GM18870 (cell line): ENCODE measurements around the gene SHB.

ENCODE experiments used
- ATAC-seq: cut with Tn5 transposase; IDR thresholded peaks from one replicate; pipeline ENCODE4 v1.9.1; 2021; ENCODE audit warnings: moderate library complexity; ENCODE audit not compliant: unreplicated experiment

SHB gene

GRCh38 chr9:37923118-37923795 lies 145.8 kb downstream of the SHB start:
- ATAC-seq: no peak

GRCh38 chr9:37922363-37923117 lies 146.5 kb downstream of the SHB start:
- no peak for ATAC-seq

- ATAC-seq: no peak
These were observed 147.3 kb downstream of the SHB start for GRCh38 chr9:37921546-37922300.

GRCh38 chr9:37921168-37921510 lies 147.9 kb downstream of the SHB start:
- ATAC-seq: no peak

- ATAC-seq: no peak
These were observed 148.4 kb downstream of the SHB start for GRCh38 chr9:37920471-37921167.

GRCh38 chr9:37919956-37920335 lies 149.1 kb downstream of the SHB start:
- no peak for ATAC-seq

- ATAC-seq: no peak
These were observed 149.6 kb downstream of the SHB start for GRCh38 chr9:37919246-37919955.

GRCh38 chr9:37918665-37919170 lies 150.3 kb downstream of the SHB start:
- ATAC-seq: no peak

- ATAC-seq: no peak
These were observed 151.0 kb downstream of the SHB start for GRCh38 chr9:37917801-37918664.

GRCh38 chr9:37917313-37917731 lies 151.7 kb downstream of the SHB start:
- ATAC-seq: no peak

- no peak for ATAC-seq
These were observed 152.3 kb downstream of the SHB start for GRCh38 chr9:37916471-37917312.

- no peak for ATAC-seq
These were observed 153.0 kb downstream of the SHB start for GRCh38 chr9:37915911-37916470.

GRCh38 chr9:37914701-37915358 lies 154.2 kb downstream of the SHB start:
- no peak for ATAC-seq

- ATAC-seq: no peak
These were observed 154.9 kb downstream of the SHB start for GRCh38 chr9:37914154-37914551.

- ATAC-seq: peak; percentile 85
These were observed 155.4 kb downstream of the SHB start for GRCh38 chr9:37913480-37914153.

- no peak for ATAC-seq
These were observed 157.8 kb downstream of the SHB start for GRCh38 chr9:37911271-37911681.

- no peak for ATAC-seq
These were observed 158.8 kb downstream of the SHB start for GRCh38 chr9:37910271-37910670.
